HCT116 (cell line): ENCODE results near the gene PCDHGA1. TPM values are rescaled to one million over a fixed set of nuclear protein-coding genes. Genes with fewer than 3 reads are reported as not detected.
A peak's percentile ranks its signal among the peaks of the same experiment; 100 is the strongest.

ENCODE experiments used
- ATAC-seq: fragments of 200-7000 bp; cut with Tn5 transposase; 2 replicates; pipeline ENCODE4 v1.9.1; 2020; ENCODE audit warnings: mild to moderate bottlenecking, moderate library complexity
- BruUV-seq: library from RNA; stranded (reverse); fragments of 400-500 nt; replicated peaks from 2 replicates; lab custom pipeline; 2021; lab: Mats Ljungman, UMichigan
- CTCF ChIA-PET: fragments of 300-600 bp; sonication (Branson Sonifier 250); formaldehyde crosslinking; loops from one replicate; lab custom pipeline; 2021; ENCODE audit warnings: antibody characterized with exemption; lab: Charles Lee
- POLR2A ChIA-PET: fragments of 300-600, 350-600 bp; sonication (Branson Sonifier 250); formaldehyde crosslinking; loops from one replicate; lab custom pipeline; 2021; ENCODE audit warnings: antibody characterized with exemption; lab: Charles Lee
- RAD21 ChIA-PET, 2 experiments: fragments of 300-600 bp; sonication (Branson Sonifier 250); formaldehyde crosslinking; loops; one replicate each; lab custom pipeline; 2023; ENCODE audit warnings: low total read pairs in 2 of 2; ENCODE audit not compliant: uncharacterized antibody in 2 of 2, unreplicated experiment in 2 of 2, low non-redundant PET in 1 of 2; lab: Charles Lee
- DNase-seq: peaks from one replicate; pipeline ENCODE4 v3.0.0-alpha.2; 2010; ENCODE audit warnings: low read depth, low spot score
- H2AFZ ChIP-seq: fragments of 200-600 bp; shearing (Covaris generic), sonication (generic); 2 replicates; pipeline ENCODE4 v1.6.1; 2017; ENCODE audit warnings: low read depth, mixed run types, mixed read lengths, antibody characterized with exemption, low read length; ENCODE audit not compliant: poor library complexity, severe bottlenecking
- H3K27ac ChIP-seq: 2 replicates; pipeline ENCODE4 v1.5.1; 2012; ENCODE audit warnings: low read depth, low read length
- H3K27me3 ChIP-seq: fragments of 200-600 bp; sonication (generic); 2 replicates; pipeline ENCODE4 v1.6.1; 2016; ENCODE audit warnings: mixed run types, low read length, mixed read lengths; ENCODE audit not compliant: insufficient read depth
- H3K36me3 ChIP-seq, 2 experiments: fragments of 200-500 bp in 1 of 2; fragments of 200-600 bp in 1 of 2; sonication (Bioruptor generic) in 1 of 2; sonication (generic) in 1 of 2; 2 replicates each; pipeline versions ENCODE4 v1.5.1 to v1.6.1; 2014 to 2016; ENCODE audit warnings: low read length in 2 of 2, inconsistent platforms in 1 of 2, mixed read lengths in 1 of 2, mixed run types in 1 of 2; ENCODE audit not compliant: insufficient read depth in 2 of 2, control insufficient read depth in 1 of 2
- H3K4me1 ChIP-seq, 2 experiments: fragments of 200-600 bp in 1 of 2; sonication (generic) in 1 of 2; 2 replicates each; pipeline versions ENCODE4 v1.5.1 to v1.6.1; 2012 to 2017; ENCODE audit warnings: low read length in 2 of 2, inconsistent platforms in 1 of 2, mild to moderate bottlenecking in 1 of 2, mixed read lengths in 1 of 2, mixed run types in 1 of 2, moderate library complexity in 1 of 2; ENCODE audit not compliant: insufficient read depth in 2 of 2, control insufficient read depth in 1 of 2
- H3K4me2 ChIP-seq: fragments of 200-600 bp; sonication (generic); 2 replicates; pipeline ENCODE4 v1.6.1; 2017; ENCODE audit warnings: mixed run types, low read length, mixed read lengths
- H3K4me3 ChIP-seq, 2 experiments: fragments of 200-600 bp in 1 of 2; sonication (generic) in 1 of 2; replicated peaks in 1 of 2; 2 replicates each; pipeline ENCODE4 v1.5.1; 2011 to 2016; ENCODE audit warnings: low read length in 2 of 2, control low read depth in 1 of 2, low read depth in 1 of 2, mild to moderate bottlenecking in 1 of 2, mixed read lengths in 1 of 2, mixed run types in 1 of 2
- H3K79me2 ChIP-seq: fragments of 200-600 bp; sonication (generic); 2 replicates; pipeline ENCODE4 v1.6.1; 2017; ENCODE audit warnings: mild to moderate bottlenecking, mixed run types, low read length, moderate library complexity, mixed read lengths; ENCODE audit not compliant: insufficient read depth
- H3K9ac ChIP-seq: fragments of 200-600 bp; sonication (generic); 2 replicates; pipeline ENCODE4 v1.6.1; 2016; ENCODE audit warnings: low read length, mixed read lengths
- H3K9me2 ChIP-seq: fragments of 200-600 bp; sonication (generic), shearing (Covaris generic); 2 replicates; pipeline ENCODE4 v1.6.1; 2017; ENCODE audit warnings: mixed run types, mild to moderate bottlenecking, moderate library complexity; ENCODE audit not compliant: insufficient read depth
- H3K9me3 ChIP-seq, 2 experiments: fragments of 200-500 bp in 1 of 2; fragments of 200-600 bp in 1 of 2; sonication (Bioruptor generic) in 1 of 2; sonication (generic) in 1 of 2; 2 replicates each; pipeline ENCODE4 v1.6.1; 2014 to 2017; ENCODE audit warnings: low read length in 2 of 2, mixed read lengths in 2 of 2, inconsistent platforms in 1 of 2, low read depth in 1 of 2, mild to moderate bottlenecking in 1 of 2, mixed run types in 1 of 2, moderate library complexity in 1 of 2; ENCODE audit not compliant: control insufficient read depth in 1 of 2, insufficient read depth in 1 of 2
- H4K20me1 ChIP-seq: fragments of 200-600 bp; sonication (generic), shearing (Covaris generic); 2 replicates; pipeline ENCODE4 v1.6.1; 2017; ENCODE audit warnings: mixed run types, mild to moderate bottlenecking, moderate library complexity; ENCODE audit not compliant: insufficient read depth
- ATF3 ChIP-seq: IDR thresholded peaks from 2 replicates; pipeline ENCODE4 v1.6.1; 2012
- CBX3 ChIP-seq: IDR thresholded peaks from 2 replicates; pipeline ENCODE4 v1.6.1; 2012; ENCODE audit warnings: low read depth
- CEBPB ChIP-seq: IDR thresholded peaks from 2 replicates; pipeline ENCODE4 v1.6.1; 2012; ENCODE audit warnings: low read depth
- EGR1 ChIP-seq: IDR thresholded peaks from 2 replicates; pipeline ENCODE4 v1.6.1; 2012; ENCODE audit warnings: low read depth
- ELF1 ChIP-seq: IDR thresholded peaks from 2 replicates; pipeline ENCODE4 v1.6.1; 2012; ENCODE audit warnings: low read depth, borderline replicate concordance
- EZH2 ChIP-seq: fragments of 200-600 bp; sonication (generic); IDR thresholded peaks from 2 replicates; pipeline ENCODE4 v1.6.1; 2017; ENCODE audit warnings: antibody characterized with exemption, mixed run types
- EZH2phosphoT487 ChIP-seq: fragments of 200-600 bp; IDR thresholded peaks from 2 replicates; pipeline ENCODE4 v1.6.1; 2018; ENCODE audit warnings: antibody characterized with exemption, borderline replicate concordance
- FOSL1 ChIP-seq: IDR thresholded peaks from 2 replicates; pipeline ENCODE4 v1.6.1; 2012; ENCODE audit warnings: low read depth
- MAX ChIP-seq: IDR thresholded peaks from 2 replicates; pipeline ENCODE4 v1.6.1; 2012
- POLR2A ChIP-seq: IDR thresholded peaks from 2 replicates; pipeline ENCODE4 v1.7.0; 2011; ENCODE audit warnings: borderline replicate concordance; ENCODE audit not compliant: insufficient read depth, insufficient read length; ENCODE audit errors: extremely low read depth
- POLR2AphosphoS5 ChIP-seq: IDR thresholded peaks from 2 replicates; pipeline ENCODE4 v1.6.1; 2011; ENCODE audit warnings: mild to moderate bottlenecking, low read depth, low read length, moderate library complexity
- RAD21 ChIP-seq: IDR thresholded peaks from 2 replicates; pipeline ENCODE4 v1.6.1; 2012; ENCODE audit warnings: low read depth, mild to moderate bottlenecking
- REST ChIP-seq: IDR thresholded peaks from 2 replicates; pipeline ENCODE4 v1.6.1; 2012; ENCODE audit warnings: low read depth
- SIN3A ChIP-seq: IDR thresholded peaks from 2 replicates; pipeline ENCODE4 v1.6.1; 2012; ENCODE audit warnings: low read depth
- SRF ChIP-seq: IDR thresholded peaks from 2 replicates; pipeline ENCODE4 v1.6.1; 2012; ENCODE audit warnings: low read depth
- TCF7L2 ChIP-seq: IDR thresholded peaks from 2 replicates; pipeline ENCODE4 v1.7.0; 2011; ENCODE audit warnings: borderline replicate concordance, inconsistent platforms; ENCODE audit not compliant: insufficient read depth, insufficient read length; ENCODE audit errors: extremely low read depth
- YY1 ChIP-seq: IDR thresholded peaks from 2 replicates; pipeline ENCODE4 v1.6.1; 2011; ENCODE audit warnings: low read length, low read depth, moderate library complexity, mild to moderate bottlenecking; ENCODE audit not compliant: insufficient replicate concordance; ENCODE audit errors: extremely low read depth
- ZBTB33 ChIP-seq: IDR thresholded peaks from 2 replicates; pipeline ENCODE4 v1.6.1; 2011; ENCODE audit warnings: mild to moderate bottlenecking, low read length, moderate library complexity; ENCODE audit not compliant: insufficient replicate concordance; ENCODE audit errors: extremely low read depth
- ZFX ChIP-seq: fragments of 450-650 bp; IDR thresholded peaks from 2 replicates; pipeline ENCODE4 v1.6.1; 2017
- ZNF274 ChIP-seq: fragments of 200-500 bp; sonication (Bioruptor generic); IDR thresholded peaks from 2 replicates; pipeline ENCODE4 v1.6.1; 2014; ENCODE audit warnings: mild to moderate bottlenecking, low read depth, low read length, inconsistent platforms
- intact Hi-C: fragments of 100-400 bp; cut with micrococcal nuclease; formaldehyde crosslinking; loops from 2 replicates; pipeline ENCODE4 v1.10.0; 2022
- total RNA-seq: library from RNA; stranded (reverse); gene quantifications from one replicate; pipeline ENCODE4 v1.2.1, GENCODE V29; 2021; ENCODE audit not compliant: unreplicated experiment

PCDHGA1 gene
- total RNA-seq, 1 experiment from 2014 or later = 0.05 TPM

GRCh38 chr5:141320225-141321169 lies 9.8 kb upstream of the PCDHGA1 start, which contains the start of gene TAF7:
Gene TAF7 (minus strand): TSS chr5:141320784. CDS start chr5:141320044, 740 bp downstream.
- Histone ChIP-seq H3K79me2 (peaks cover 27% of the 10 kb centered on the region), H3K9ac (peak within 1 kb of the TSS; percentile 78), H3K4me1 (peaks cover 4 to 13% of the 10 kb centered on the region in 2 experiments; a peak in 3 of 4 replicates), H3K27ac (peak within 1 kb of the TSS; percentile 89), H3K4me2 (peak within 1 kb of the TSS; percentile 79), H2AFZ (peak within 1 kb of the TSS; percentile 94), H3K27me3 (no peaks in the 10 kb centered on the region), H3K4me3 (peak within 1 kb of the TSS; percentile 70 to 74), H3K9me2 (no peaks in the 10 kb centered on the region), H3K36me3 (peaks cover 2 to 19% of the 10 kb centered on the region in 2 experiments; a peak in 2 of 4 replicates), H4K20me1 (no peaks in the 10 kb centered on the region), H3K9me3 (peaks cover 19 to 26% of the 10 kb centered on the region in 2 experiments)
- BruUV-seq = TSS peak; percentile 75
- intact Hi-C loops = loop anchor here (1.0 to 2.0 kb wide), 2 partner anchors 204 to 244 kb away; no protein-coding TSS in a partner anchor
- CTCF ChIA-PET = interaction anchor here (0.6 to 2.1 kb wide), 20 partner anchors 8 to 271 kb away, joined by 3 to 19 read pairs (median 4); partner anchors contain the start of genes PCDHB10, PCDHB14, PCDHGA10 and PCDHGA5
- RAD21 ChIA-PET = interaction anchor here (1.3 kb wide), 2 partner anchors 243 to 244 kb away, joined by 3 to 5 read pairs; no protein-coding TSS in a partner anchor
- POLR2A ChIA-PET = interaction anchor here (0.6 to 1.7 kb wide), 5 partner anchors 92 to 595 kb away, joined by 3 to 11 read pairs (median 4); partner anchors contain the start of gene PCDHGA10
- peak; percentile 91 for ATAC-seq
- DNase-seq = peak; percentile 89
- no peak for TF ChIP-seq EGR1
- TF ChIP-seq SIN3A = peak; percentile 70; the same call in 1 of the 2 replicates
- TF ChIP-seq ELF1 = peak; percentile 82
- peak; percentile 55 for TF ChIP-seq MAX
- TF ChIP-seq POLR2AphosphoS5 = peak; percentile 99
- no peak for TF ChIP-seq EZH2phosphoT487
- TF ChIP-seq EZH2 = no peak
- peak; percentile 95 for TF ChIP-seq ZFX
- peak; percentile 80; the same call in 1 of the 2 replicates for TF ChIP-seq CBX3
- TF ChIP-seq SRF = no peak
- no peak for TF ChIP-seq CEBPB
- TF ChIP-seq POLR2A = peak; percentile 94
- peak; percentile 93 for TF ChIP-seq ZBTB33
- peak; percentile 49 for TF ChIP-seq RAD21
- no peak for TF ChIP-seq FOSL1
- no peak for TF ChIP-seq ATF3
- no peak for TF ChIP-seq REST
- TF ChIP-seq TCF7L2 = no peak
- peak; percentile 92 for TF ChIP-seq YY1
- no peak for TF ChIP-seq ZNF274
